Tibial artery (tissue), 4 donors: ENCODE results near the gene GRB10.

Source experiments
- DNase-seq, 2 donors: peaks; one replicate each; pipeline ENCODE4 v3.0.0-alpha.2; 2019
- H3K27ac ChIP-seq, 2 donors: fragments of 200-600 bp; sonication (generic) in 1 of 2; 1 replicate in 1 of 2; 2 replicates in 1 of 2; pipeline ENCODE4 v1.5.1; 2018 to 2019; ENCODE audit warnings: mild to moderate bottlenecking in 1 of 2
- H3K27me3 ChIP-seq, 2 donors: fragments of 200-600 bp; sonication (generic) in 1 of 2; one replicate each; pipeline versions ENCODE4 v1.5.1 to v1.6.0; 2016 to 2019
- H3K36me3 ChIP-seq, 3 donors: fragments of 200-600 bp; sonication (generic) in 2 of 3; one replicate each; pipeline ENCODE4 v1.5.1; 2016 to 2019; ENCODE audit warnings: mild to moderate bottlenecking in 2 of 3
- H3K4me1 ChIP-seq, 4 donors: fragments of 200-600 bp; sonication (generic) in 2 of 4; 1 replicate in 3 of 4; 2 replicates in 1 of 4; pipeline ENCODE4 v1.5.1; 2016 to 2019
- H3K4me3 ChIP-seq, 2 donors: fragments of 200-600 bp; sonication (generic) in 1 of 2; 1 replicate in 1 of 2; 2 replicates in 1 of 2; pipeline ENCODE4 v1.5.1; 2018 to 2019; ENCODE audit warnings: mild to moderate bottlenecking in 2 of 2
- H3K9me3 ChIP-seq, 3 donors: fragments of 200-600 bp; sonication (generic) in 1 of 3; one replicate each; pipeline ENCODE4 v1.5.1; 2016 to 2019
- intact Hi-C: fragments of 100-400 bp; cut with DNase I; formaldehyde crosslinking; loops from one replicate; pipeline ENCODE4 v1.15.0; 2023; ENCODE audit warnings: low total_unique reads
- TF ChIP-seq, protein P1 (sequence below), 2 experiments: fragments of 200-600 bp in 1 of 2; fragments of 450-650 bp in 1 of 2; IDR thresholded peaks; one replicate each; pipeline ENCODE4 v1.5.1; 2017 to 2019; ENCODE audit warnings: antibody characterized with exemption in 2 of 2, mild to moderate bottlenecking in 1 of 2, moderate library complexity in 1 of 2

Gene GRB10

DNA sequence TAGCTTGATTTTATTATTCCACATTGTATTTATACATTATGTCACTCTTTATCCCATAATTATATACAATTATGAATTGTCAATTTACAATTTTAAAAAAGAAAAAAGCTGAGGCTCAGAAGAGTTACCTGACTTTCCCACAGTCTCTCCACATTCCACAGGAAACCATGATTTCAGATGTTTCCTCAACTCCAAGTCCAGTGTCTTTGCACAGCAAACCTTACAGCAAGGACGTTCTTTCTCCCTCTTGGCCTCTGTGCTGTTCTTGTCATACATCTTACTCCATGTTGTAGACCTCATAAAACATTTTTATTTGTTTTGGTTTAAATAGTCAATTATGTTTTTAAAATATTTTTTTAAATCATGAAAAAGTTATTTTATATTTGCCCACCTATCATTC lies 34.9 kb upstream of the GRB10 start:
- intact Hi-C loops, result no loop called here
- H3K4me1 ChIP-seq, result peaks cover 0 to 5% (median 2%) of the 10 kb centered on the region in 4 donors
- no peak overlapping the region for H3K4me3 ChIP-seq
- no peak overlapping the region for H3K27ac ChIP-seq
- TF ChIP-seq, protein P1, sequence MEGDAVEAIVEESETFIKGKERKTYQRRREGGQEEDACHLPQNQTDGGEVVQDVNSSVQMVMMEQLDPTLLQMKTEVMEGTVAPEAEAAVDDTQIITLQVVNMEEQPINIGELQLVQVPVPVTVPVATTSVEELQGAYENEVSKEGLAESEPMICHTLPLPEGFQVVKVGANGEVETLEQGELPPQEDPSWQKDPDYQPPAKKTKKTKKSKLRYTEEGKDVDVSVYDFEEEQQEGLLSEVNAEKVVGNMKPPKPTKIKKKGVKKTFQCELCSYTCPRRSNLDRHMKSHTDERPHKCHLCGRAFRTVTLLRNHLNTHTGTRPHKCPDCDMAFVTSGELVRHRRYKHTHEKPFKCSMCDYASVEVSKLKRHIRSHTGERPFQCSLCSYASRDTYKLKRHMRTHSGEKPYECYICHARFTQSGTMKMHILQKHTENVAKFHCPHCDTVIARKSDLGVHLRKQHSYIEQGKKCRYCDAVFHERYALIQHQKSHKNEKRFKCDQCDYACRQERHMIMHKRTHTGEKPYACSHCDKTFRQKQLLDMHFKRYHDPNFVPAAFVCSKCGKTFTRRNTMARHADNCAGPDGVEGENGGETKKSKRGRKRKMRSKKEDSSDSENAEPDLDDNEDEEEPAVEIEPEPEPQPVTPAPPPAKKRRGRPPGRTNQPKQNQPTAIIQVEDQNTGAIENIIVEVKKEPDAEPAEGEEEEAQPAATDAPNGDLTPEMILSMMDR (IDR thresholded peaks at IDR 0.05), result no peak
- no peaks in the 10 kb centered on the region for H3K27me3 ChIP-seq
- no peaks in the 10 kb centered on the region for H3K9me3 ChIP-seq
- H3K36me3 ChIP-seq, result no peaks in the 10 kb centered on the region
- no peak for DNase-seq

DNA sequence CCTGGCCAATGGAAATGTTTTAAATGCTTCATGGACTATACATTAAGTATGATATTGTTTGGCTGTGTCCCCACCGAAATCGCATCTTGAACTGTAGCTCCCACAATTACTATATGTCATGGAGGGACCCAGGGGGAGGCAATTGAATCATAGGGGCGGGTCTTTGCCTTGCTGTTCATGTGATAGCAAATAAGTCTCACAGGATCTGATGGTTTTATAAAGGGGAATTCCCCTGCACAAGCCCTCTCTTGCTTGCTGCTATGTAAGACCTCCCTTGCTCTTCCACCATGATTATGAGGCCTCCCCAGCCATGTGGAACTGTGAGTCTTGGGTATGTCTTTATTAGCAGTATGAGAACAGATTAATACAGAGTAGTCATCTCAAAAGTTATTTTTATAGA lies 32.4 kb upstream of the GRB10 start:
- Histone ChIP-seq H3K27me3 (no peaks in the 10 kb centered on the region), H3K9me3 (no peaks in the 10 kb centered on the region), H3K27ac (no peak overlapping the region), H3K36me3 (no peaks in the 10 kb centered on the region), H3K4me3 (no peak overlapping the region), H3K4me1 (peaks cover 0 to 6% (median 2%) of the 10 kb centered on the region in 4 donors)
- no peak for DNase-seq
- intact Hi-C loops, result no loop called here
- TF ChIP-seq, protein P1 (IDR thresholded peaks at IDR 0.05), result no peak

DNA sequence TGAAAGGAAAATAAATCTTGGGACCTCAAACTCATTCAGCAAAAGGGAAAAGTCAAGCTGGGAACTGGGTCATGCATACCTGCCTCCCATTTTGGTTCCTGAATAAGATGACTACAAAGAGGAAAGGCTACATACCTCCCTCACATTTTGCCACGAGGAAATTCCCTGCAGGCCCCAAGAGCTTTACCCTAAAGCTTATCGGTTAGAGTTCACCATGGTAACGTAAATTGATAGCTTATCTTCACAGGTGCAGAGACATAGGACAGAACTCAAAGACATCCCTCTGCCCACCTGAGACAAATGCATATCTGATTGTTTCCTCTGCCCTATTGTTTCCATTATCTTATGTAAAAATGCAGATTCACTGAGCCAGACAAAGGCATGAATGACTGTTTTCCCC lies 31.5 kb upstream of the GRB10 start:
- no peak overlapping the region for H3K4me3 ChIP-seq
- DNase-seq, result no peak
- no peaks in the 10 kb centered on the region for H3K9me3 ChIP-seq
- TF ChIP-seq, protein P1 (IDR thresholded peaks at IDR 0.05), result no peak
- H3K36me3 ChIP-seq, result no peaks in the 10 kb centered on the region
- H3K27ac ChIP-seq, result no peak overlapping the region
- intact Hi-C loops, result no loop called here
- no peaks in the 10 kb centered on the region for H3K27me3 ChIP-seq
- H3K4me1 ChIP-seq, result peaks cover 0 to 6% (median 2%) of the 10 kb centered on the region in 4 donors

DNA sequence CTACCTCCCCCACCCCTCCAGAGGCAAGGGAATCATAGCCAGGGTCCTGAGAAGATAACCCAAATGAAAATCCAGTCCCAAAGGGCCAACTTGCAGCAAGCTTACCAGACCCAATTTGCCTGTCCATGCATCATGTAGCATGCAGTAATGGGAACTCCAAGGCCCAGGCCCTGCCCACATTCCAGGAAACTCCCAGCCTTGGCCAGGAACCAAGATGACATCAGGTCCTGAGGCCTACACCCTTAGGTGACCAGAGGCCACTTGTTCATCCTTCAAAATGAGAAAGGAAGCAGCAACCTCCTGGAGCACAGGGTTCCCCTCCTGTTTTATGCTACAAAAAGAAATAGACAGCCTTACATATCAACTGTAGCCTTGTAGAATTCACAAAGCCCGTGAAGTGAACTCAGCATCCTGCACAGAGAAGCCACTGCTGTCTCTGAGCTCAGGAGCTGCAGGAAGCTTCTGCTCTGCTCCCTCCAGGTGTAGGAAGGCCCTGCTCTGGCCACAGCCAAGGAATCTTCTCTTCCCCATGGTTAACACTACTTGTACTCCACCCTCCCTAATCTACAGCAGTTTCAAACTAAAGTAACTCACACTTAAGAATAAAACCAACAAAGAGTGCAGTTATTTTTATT lies 30.3 kb upstream of the GRB10 start:
- intact Hi-C loops, result no loop called here
- DNase-seq, result peak in 1 of 2 donors; percentile 47
- H3K27me3 ChIP-seq, result no peaks in the 10 kb centered on the region
- no peak overlapping the region for H3K4me3 ChIP-seq
- no peak overlapping the region for H3K27ac ChIP-seq
- H3K4me1 ChIP-seq, result peaks cover 0 to 6% (median 2%) of the 10 kb centered on the region in 4 donors
- no peaks in the 10 kb centered on the region for H3K9me3 ChIP-seq
- no peaks in the 10 kb centered on the region for H3K36me3 ChIP-seq
- TF ChIP-seq, protein P1 (IDR thresholded peaks at IDR 0.05), result no peak

DNA sequence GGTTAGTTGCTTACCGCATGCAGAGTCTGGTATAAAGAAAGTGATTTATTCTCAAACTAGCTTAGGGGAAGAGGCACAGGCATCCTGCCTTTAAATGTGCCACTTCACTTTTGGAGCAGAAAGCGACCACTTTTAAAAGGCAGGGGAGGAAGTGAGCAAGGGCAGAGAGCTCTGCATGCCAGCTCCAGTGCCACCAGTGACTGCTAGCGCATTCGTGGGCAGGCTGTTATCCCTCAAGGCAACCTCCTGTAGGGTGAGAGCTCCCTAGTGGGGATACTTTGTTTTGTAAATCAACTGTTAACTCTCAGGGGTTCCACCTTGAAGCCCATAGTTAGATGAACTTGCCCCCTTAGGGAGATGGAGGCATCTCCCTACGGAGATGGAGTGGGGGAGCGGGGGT lies 29.4 kb upstream of the GRB10 start:
- TF ChIP-seq, protein P1 (IDR thresholded peaks at IDR 0.05), result no peak
- H3K4me1 ChIP-seq, result peaks cover 0 to 6% (median 2%) of the 10 kb centered on the region in 4 donors
- H3K4me3 ChIP-seq, result no peak overlapping the region
- no peaks in the 10 kb centered on the region for H3K27me3 ChIP-seq
- intact Hi-C loops, result no loop called here
- no peak overlapping the region for H3K27ac ChIP-seq
- no peaks in the 10 kb centered on the region for H3K36me3 ChIP-seq
- H3K9me3 ChIP-seq, result no peaks in the 10 kb centered on the region
- no peak for DNase-seq
